ENCODE results near the gene ARHGAP19.

Gene ARHGAP19

GRCh38 chr10:97224483-97225435 lies 67.7 kb downstream of the ARHGAP19 start:
- H3K27ac ChIP-seq: no peak overlapping the region
- TF ChIP-seq CTCF (conservative IDR thresholded peaks at IDR 0.05) (no peak), ZFX (IDR thresholded peaks at IDR 0.05) (no peak)

GRCh38 chr10:97222326-97222961 lies 70.0 kb downstream of the ARHGAP19 start:
- TF ChIP-seq CTCF (conservative IDR thresholded peaks at IDR 0.05) (no peak), ZFX (IDR thresholded peaks at IDR 0.05) (no peak)
- H3K27ac ChIP-seq: no peak overlapping the region

- no peak overlapping the region for H3K27ac ChIP-seq
Measured at GRCh38 chr10:97220355-97220754, 72.1 kb downstream of the ARHGAP19 start.

GRCh38 chr10:97217299-97217698 lies 75.1 kb downstream of the ARHGAP19 start:
- TF ChIP-seq ZFX (IDR thresholded peaks at IDR 0.05) (no peak), CTCF (conservative IDR thresholded peaks at IDR 0.05) (no peak)
- no peak overlapping the region for H3K27ac ChIP-seq

More at GRCh38 chr10:97220355-97220754, 72.1 kb downstream of the ARHGAP19 start:
- TF ChIP-seq CTCF (conservative IDR thresholded peaks at IDR 0.05): no peak
- TF ChIP-seq ZFX (IDR thresholded peaks at IDR 0.05): no peak

- TF ChIP-seq ZFX (IDR thresholded peaks at IDR 0.05) (no peak), CTCF (conservative IDR thresholded peaks at IDR 0.05) (no peak)
- H3K27ac ChIP-seq: no peak overlapping the region
Measured at GRCh38 chr10:97215619-97216260, 76.7 kb downstream of the ARHGAP19 start.

- TF ChIP-seq CTCF (conservative IDR thresholded peaks at IDR 0.05) (no peak), ZFX (IDR thresholded peaks at IDR 0.05) (no peak)
Measured at GRCh38 chr10:97213431-97213830, 79.0 kb downstream of the ARHGAP19 start.

More at GRCh38 chr10:97213431-97213830, 79.0 kb downstream of the ARHGAP19 start:
- no peak overlapping the region for H3K27ac ChIP-seq
